K562 (cell line): ENCODE measurements around the gene ENTREP3. TPM values are rescaled to one million over a fixed set of nuclear protein-coding genes. Genes with fewer than 3 reads are reported as not detected.

ENCODE experiments used
- ATAC-seq: fragments of 200-7000 bp; cut with Tn5 transposase; 3 replicates; pipeline ENCODE4 v1.9.1; 2020; ENCODE audit warnings: moderate library complexity
- BruUV-seq: library from RNA; stranded (reverse); fragments of 400-500 nt; replicated peaks from 2 replicates; lab custom pipeline; 2021; lab: Mats Ljungman, UMichigan
- CTCF ChIA-PET: fragments of 300-600 bp; formaldehyde crosslinking; extraction: SDS; loops from one replicate; lab custom pipeline; 2021; ENCODE audit warnings: low intra/inter-chr PET ratio; lab: Yijun Ruan, JAX
- POLR2A ChIA-PET: fragments of 300-600, 350-650 bp; sonication (Branson Sonifier 250); formaldehyde crosslinking; extraction: SDS; loops from one replicate; lab custom pipeline; 2021; ENCODE audit warnings: antibody characterized with exemption, inconsistent platforms; lab: Yijun Ruan, JAX
- DNase-seq, 4 experiments: peaks; one replicate each; pipeline versions ENCODE4 v3.0.0 to v3.0.0-alpha.2; 2011 to 2018; ENCODE audit warnings: low spot score in 3 of 4, mixed read lengths in 3 of 4; ENCODE audit errors: extremely low read depth in 1 of 4
- FAIRE-seq: peaks from 2 replicates; lab custom pipeline; 2011; peaks lifted over from hg19 to GRCh38; lab: Jason Lieb, UNC
- H2AFZ ChIP-seq: 2 replicates; pipeline ENCODE4 v1.6.0; 2011; ENCODE audit warnings: low read depth, low read length, control low read depth, inconsistent platforms
- H3K27ac ChIP-seq: fragments of 200-600 bp; 3 replicates; pipeline ENCODE4 v1.8.0; 2011; ENCODE audit warnings: low read depth, mild to moderate bottlenecking, control low read depth, inconsistent platforms, low read length, moderate library complexity, mixed read lengths; ENCODE audit errors: extremely low read depth
- H3K27me3 ChIP-seq, 2 experiments: fragments of 300-600 bp in 1 of 2; 2 replicates in 1 of 2; 3 replicates in 1 of 2; pipeline versions ENCODE4 v1.6.0 to v1.8.0; 2011; ENCODE audit warnings: inconsistent platforms in 2 of 2, low read length in 2 of 2, mild to moderate bottlenecking in 1 of 2, mixed read lengths in 1 of 2, moderate library complexity in 1 of 2; ENCODE audit not compliant: control insufficient read depth in 2 of 2, insufficient read depth in 2 of 2
- H3K36me3 ChIP-seq: fragments of 300-600 bp; 3 replicates; pipeline ENCODE4 v1.8.0; 2011; ENCODE audit warnings: mild to moderate bottlenecking, low read length, inconsistent platforms; ENCODE audit not compliant: control insufficient read depth, insufficient read depth
- H3K4me1 ChIP-seq, 2 experiments: fragments of 200-600 bp in 1 of 2; replicated peaks in 1 of 2; 2 replicates in 1 of 2; 3 replicates in 1 of 2; pipeline versions ENCODE4 v1.5.1 to v1.8.0; 2011; ENCODE audit warnings: inconsistent platforms in 2 of 2, low read length in 2 of 2, mild to moderate bottlenecking in 1 of 2, mixed read lengths in 1 of 2, moderate library complexity in 1 of 2; ENCODE audit not compliant: control insufficient read depth in 2 of 2, insufficient read depth in 2 of 2
- H3K4me2 ChIP-seq: 2 replicates; pipeline ENCODE4 v1.6.1; 2011; ENCODE audit warnings: low read length, control low read depth, inconsistent platforms, mixed read lengths; ENCODE audit not compliant: insufficient read depth
- H3K4me3 ChIP-seq: fragments of 200-600 bp; sonication (generic), shearing (Covaris generic); 2 replicates; pipeline ENCODE4 v1.5.1; 2016; ENCODE audit warnings: control low read depth, inconsistent platforms
- H3K79me2 ChIP-seq: fragments of 200-600 bp; 3 replicates; pipeline ENCODE4 v1.8.0; 2011; ENCODE audit warnings: low read length, inconsistent platforms; ENCODE audit not compliant: control insufficient read depth, insufficient read depth
- H3K9ac ChIP-seq, 2 experiments: 2 replicates each; pipeline versions ENCODE4 v1.6.0 to v1.6.1; 2011; ENCODE audit warnings: low read depth in 2 of 2, low read length in 2 of 2, control low read depth in 1 of 2, inconsistent platforms in 1 of 2, mild to moderate bottlenecking in 1 of 2, mixed read lengths in 1 of 2; ENCODE audit not compliant: insufficient read depth in 1 of 2
- H3K9me1 ChIP-seq: one replicate; pipeline ENCODE4 v1.6.0; 2011; ENCODE audit warnings: inconsistent platforms, mild to moderate bottlenecking, low read length, moderate library complexity; ENCODE audit not compliant: control insufficient read depth, insufficient read depth
- H3K9me3 ChIP-seq: replicated peaks from 2 replicates; pipeline ENCODE4 v1.5.1; 2011; ENCODE audit warnings: low read depth, low read length, inconsistent platforms; ENCODE audit not compliant: control insufficient read depth, insufficient read depth
- H4K20me1 ChIP-seq: replicated peaks from 2 replicates; pipeline ENCODE4 v1.6.1; 2011; ENCODE audit warnings: low read length, inconsistent platforms, mixed read lengths; ENCODE audit not compliant: control insufficient read depth, insufficient read depth
- CXXC5 ChIP-seq: fragments of 250-450 bp; sonication (Bioruptor Pico); IDR thresholded peaks from 2 replicates; pipeline ENCODE4 v1.8.0; 2022; ENCODE audit warnings: inconsistent platforms, mild to moderate bottlenecking, moderate library complexity
- GABPA ChIP-seq: fragments of 200-800 bp; sonication (Bioruptor generic); conservative IDR thresholded peaks from 2 replicates; pipeline ENCODE4 v1.6.1; 2016; ENCODE audit warnings: low read depth, missing genetic modification characterization, missing compliant biosample characterization
- GABPB1 ChIP-seq: sonication (generic); formaldehyde crosslinking; IDR thresholded peaks from 2 replicates; pipeline ENCODE4 v1.8.0; 2022; ENCODE audit warnings: mild to moderate bottlenecking, missing genetic modification reagents
- HCFC1 ChIP-seq: IDR thresholded peaks from 2 replicates; pipeline ENCODE4 v1.6.1; 2012; ENCODE audit warnings: low read depth, low read length, improper control_type of control experiment
- NKRF ChIP-seq: fragments of 450-650 bp; IDR thresholded peaks from 2 replicates; pipeline ENCODE4 v1.6.1; 2016; ENCODE audit warnings: borderline replicate concordance
- PRDM10 ChIP-seq: fragments of 450-650 bp; IDR thresholded peaks from 2 replicates; pipeline ENCODE4 v1.6.1; 2018; ENCODE audit not compliant: partially characterized antibody
- SLC30A9 ChIP-seq: fragments of 250-450 bp; sonication (Bioruptor Pico); IDR thresholded peaks from 2 replicates; pipeline ENCODE4 v1.8.0; 2022; ENCODE audit warnings: mild to moderate bottlenecking, moderate library complexity
- SNIP1 ChIP-seq: fragments of 450-650 bp; IDR thresholded peaks from 2 replicates; pipeline ENCODE4 v1.7.1; 2017; ENCODE audit warnings: low read depth, mild to moderate bottlenecking
- SRF ChIP-seq, 2 experiments: fragments of 250-450, 450-650 bp in 1 of 2; sonication (Bioruptor Pico) in 1 of 2; sonication (generic) in 1 of 2; formaldehyde crosslinking; IDR thresholded peaks; 2 replicates each; pipeline versions ENCODE4 v1.5.0 to v1.5.1; 2020 to 2022; ENCODE audit warnings: mild to moderate bottlenecking in 1 of 2, missing genetic modification reagents in 1 of 2
- ZNF311 ChIP-seq: fragments of 250-450 bp; sonication (Bioruptor Pico); IDR thresholded peaks from 2 replicates; pipeline ENCODE4 v1.4.0; 2020; ENCODE audit warnings: mild to moderate bottlenecking, moderate library complexity
- WGBS: fragments of 100-300 bp; shearing (Covaris generic); methylation state at CpG from one replicate; pipeline ENCODE4 v1.1.6; 2016; ENCODE audit warnings: low coverage, mixed read lengths; ENCODE audit not compliant: insufficient coverage; ENCODE audit errors: missing lambda C conversion rate; 5-methylcytosine and 5-hydroxymethylcytosine counted together
- in situ Hi-C: fragments of 300-500 bp; cut with MboI; formaldehyde crosslinking; loops from 4 replicates; pipeline ENCODE4 v1.15.0; 2018; ENCODE audit warnings: inconsistent platforms, mixed read lengths
- intact Hi-C: fragments of 100-400 bp; cut with micrococcal nuclease; formaldehyde crosslinking; loops from 2 replicates; pipeline ENCODE4 v1.14.2; 2022
- polyA plus RNA-seq, 8 experiments: library from polyadenylated mRNA; depleted of rRNA in 4 of 8; stranded (reverse) in 5 of 8; unstranded in 3 of 8; fragments of >200 nt; fragmentation: Nextera tagmentation in 2 of 8; fragmentation: Illumina TruSeq in 1 of 8; extraction: Ambion mirVana in 2 of 8; extraction: Trizol in 1 of 8; gene quantifications; 2 replicates each; pipeline versions ENCODE4 v1.2.1 to v1.2.3, GENCODE V29; 2011 to 2014; ENCODE audit warnings: inconsistent platforms in 1 of 8, missing spikeins in 1 of 8
- total RNA-seq, 7 experiments: library from RNA; depleted of rRNA in 6 of 7; stranded (reverse); fragments of >200 nt in 6 of 7; fragmentation: Illumina TruSeq in 2 of 7; extraction: Trizol in 2 of 7; gene quantifications; 2 replicates each; pipeline versions ENCODE4 v1.2.1 to v1.2.3, GENCODE V29; 2011 to 2021; ENCODE audit warnings: low replicate concordance in 1 of 7

The ENTREP3 gene
- total and polyA plus RNA-seq, 9 of the 15 experiments (the other 6 are each of a cell fraction or from before 2014, with no cell fraction given), result 1.9 to 41.8 (median 5.9) TPM

GRCh38 chr1:155277070-155277901 lies 22.0 kb upstream of the ENTREP3 start, which contains the start of gene HCN3:
HCN3 (plus strand) TSS chr1:155277463; CDS start chr1:155277591, 128 bp downstream.
- peak within 1 kb of the TSS; percentile 57 for H3K4me3 ChIP-seq
- no TSS peak for BruUV-seq
- no peaks in the 10 kb centered on the region for H3K9me3 ChIP-seq
- H3K36me3 ChIP-seq, result peaks cover 7% of the 10 kb centered on the region; the same call in 2 of the 3 replicates
- peaks cover 17% of the 10 kb centered on the region for H3K79me2 ChIP-seq
- FAIRE-seq, result peak; percentile 97
- in situ Hi-C loops, result no loop called here
- peak; percentile 97 to 99 (median 98) for DNase-seq
- no peaks in the 10 kb centered on the region for H3K27me3 ChIP-seq
- POLR2A ChIA-PET, result interaction anchor here (0.8 to 2.1 kb wide), 8 partner anchors 9 to 45 kb away, joined by 3 to 9 read pairs (median 4); partner anchors contain the start of genes FDPS and SCAMP3
- WGBS, result under 1% methylated on average over 42 of the region's 68 CpGs
- peak; percentile 83 for ATAC-seq
- intact Hi-C loops, result loop anchor here (1.0 to 2.0 kb wide), 3 partner anchors 24 to 46 kb away; partner anchors contain the start of genes FDPS and PKLR
- H3K4me2 ChIP-seq, result peak within 1 kb of the TSS; percentile 80
- peak within 1 kb of the TSS; percentile 55 for H3K27ac ChIP-seq
- no peaks in the 10 kb centered on the region for H3K9me1 ChIP-seq
- H2AFZ ChIP-seq, result peak within 1 kb of the TSS; percentile 92
- H3K4me1 ChIP-seq, result peaks cover 21 to 39% of the 10 kb centered on the region in 2 experiments; a peak in 4 of 5 replicates
- CTCF ChIA-PET, result interaction anchor here (0.6 to 2.0 kb wide), 3 partner anchors 25 to 46 kb away, joined by 3 to 12 read pairs (median 3); no protein-coding TSS in a partner anchor
- H4K20me1 ChIP-seq, result no peaks in the 10 kb centered on the region; the same call in 1 of the 2 replicates
- peak within 1 kb of the TSS; percentile 39 to 93 for H3K9ac ChIP-seq
- TF ChIP-seq SLC30A9 (CRISPR knock-in tag), result no peak
- peak in 1 of 2 experiments; percentile 61; a peak in 1 of 4 replicates for TF ChIP-seq SRF (CRISPR knock-in tag; IDR thresholded peaks at IDR 0.05)
- TF ChIP-seq SNIP1, result no peak
- TF ChIP-seq PRDM10, result peak; percentile 10
- 0 out of 2 replicates have a peak, but pooled peaks have one; percentile 21 for TF ChIP-seq HCFC1
- peak; percentile 65 for TF ChIP-seq NKRF
- TF ChIP-seq GABPB1 (CRISPR knock-in tag), result peak; percentile 10; the same call in 1 of the 2 replicates
- TF ChIP-seq CXXC5 (CRISPR knock-in tag), result peak; percentile 83
- no peak for TF ChIP-seq ZNF311 (CRISPR knock-in tag)
- 0 out of 2 replicates have a peak, but pooled peaks have one; percentile 24 for TF ChIP-seq GABPA
